GM13977 (cell line): Measurements from ENCODE around the gene FEM1B.

Experiments
- DNase-seq: peaks from one replicate; pipeline ENCODE4 v3.0.0; 2012; ENCODE audit warnings: low spot score
- in situ Hi-C: fragments of 300-500 bp; cut with MboI; formaldehyde crosslinking; loops from one replicate; pipeline ENCODE4 v1.12.0; 2022; ENCODE audit warnings: low sequenced_read_pairs, low pct_unique_long_range_greater_than_20kb, mixed read lengths, inconsistent platforms; ENCODE audit not compliant: unreplicated experiment
- TF ChIP-seq, protein P1 (sequence below): IDR thresholded peaks from 2 replicates; pipeline ENCODE4 v1.5.1; 2012; ENCODE audit warnings: mild to moderate bottlenecking, control low read depth; ENCODE audit not compliant: insufficient read depth; ENCODE audit errors: extremely low read depth, missing control alignments

The FEM1B gene

DNA sequence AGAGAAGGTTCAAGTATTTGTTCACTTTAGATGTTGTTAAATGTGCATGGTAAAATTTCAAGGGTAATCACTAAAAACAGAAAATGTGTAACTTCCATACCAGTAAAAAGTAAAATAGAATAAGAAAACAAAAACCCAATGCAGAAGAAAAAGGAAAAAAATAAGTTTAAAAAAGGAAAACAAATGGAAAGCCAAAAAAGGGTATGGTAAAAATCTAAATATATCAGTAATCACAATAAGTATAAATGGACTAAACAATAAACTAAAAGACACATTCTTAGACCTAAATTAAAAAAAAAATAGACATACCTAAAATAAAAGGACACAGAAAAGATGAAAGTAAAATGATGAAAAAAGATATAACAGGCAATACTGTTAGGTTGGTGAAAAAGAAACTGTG lies 38.5 kb upstream of the FEM1B start:
- DNase-seq, result no peak
- TF ChIP-seq, protein P1, sequence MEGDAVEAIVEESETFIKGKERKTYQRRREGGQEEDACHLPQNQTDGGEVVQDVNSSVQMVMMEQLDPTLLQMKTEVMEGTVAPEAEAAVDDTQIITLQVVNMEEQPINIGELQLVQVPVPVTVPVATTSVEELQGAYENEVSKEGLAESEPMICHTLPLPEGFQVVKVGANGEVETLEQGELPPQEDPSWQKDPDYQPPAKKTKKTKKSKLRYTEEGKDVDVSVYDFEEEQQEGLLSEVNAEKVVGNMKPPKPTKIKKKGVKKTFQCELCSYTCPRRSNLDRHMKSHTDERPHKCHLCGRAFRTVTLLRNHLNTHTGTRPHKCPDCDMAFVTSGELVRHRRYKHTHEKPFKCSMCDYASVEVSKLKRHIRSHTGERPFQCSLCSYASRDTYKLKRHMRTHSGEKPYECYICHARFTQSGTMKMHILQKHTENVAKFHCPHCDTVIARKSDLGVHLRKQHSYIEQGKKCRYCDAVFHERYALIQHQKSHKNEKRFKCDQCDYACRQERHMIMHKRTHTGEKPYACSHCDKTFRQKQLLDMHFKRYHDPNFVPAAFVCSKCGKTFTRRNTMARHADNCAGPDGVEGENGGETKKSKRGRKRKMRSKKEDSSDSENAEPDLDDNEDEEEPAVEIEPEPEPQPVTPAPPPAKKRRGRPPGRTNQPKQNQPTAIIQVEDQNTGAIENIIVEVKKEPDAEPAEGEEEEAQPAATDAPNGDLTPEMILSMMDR, result no peak
- in situ Hi-C loops, result no loop called here

DNA sequence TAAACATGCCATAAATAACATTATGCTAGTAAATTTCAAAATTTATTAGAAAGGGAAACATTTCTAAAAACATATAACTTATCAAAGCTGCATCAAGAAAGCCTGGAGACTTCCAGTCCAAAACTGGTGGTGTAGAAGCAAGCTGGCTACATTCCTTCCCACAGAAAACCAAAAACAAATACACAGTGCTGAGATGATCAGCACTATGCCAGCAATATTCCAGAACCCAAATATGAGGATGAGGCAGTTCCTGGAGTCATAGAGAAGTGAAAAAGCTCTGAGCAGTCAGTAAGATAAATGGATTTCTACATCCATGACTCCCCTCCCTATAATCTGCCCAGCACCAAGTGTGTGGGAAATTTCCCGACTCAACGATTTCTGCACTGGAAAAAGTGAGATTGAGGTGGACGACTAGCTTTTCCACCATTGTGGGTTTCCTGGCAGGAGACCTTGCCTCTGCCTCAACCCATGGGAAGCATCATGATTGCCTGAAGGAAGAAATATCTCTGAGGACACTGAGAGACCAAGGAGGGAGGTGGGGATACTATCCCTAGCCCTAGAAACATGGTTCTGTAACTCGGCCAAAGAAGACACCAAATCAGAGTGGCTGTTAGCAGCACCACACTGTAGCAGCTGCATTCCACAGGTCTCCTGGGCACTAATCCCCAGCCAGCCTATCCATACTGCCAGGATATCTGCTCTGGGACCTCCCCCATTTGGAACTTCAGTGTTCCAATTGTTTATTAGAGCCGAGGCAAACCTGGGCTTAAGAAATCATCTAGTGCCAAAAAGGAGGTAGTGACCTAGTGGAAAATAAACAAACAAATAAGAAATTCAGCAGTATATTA lies 36.2 kb upstream of the FEM1B start:
- in situ Hi-C loops, result no loop called here
- DNase-seq, result no peak
- TF ChIP-seq, protein P1, result no peak

DNA sequence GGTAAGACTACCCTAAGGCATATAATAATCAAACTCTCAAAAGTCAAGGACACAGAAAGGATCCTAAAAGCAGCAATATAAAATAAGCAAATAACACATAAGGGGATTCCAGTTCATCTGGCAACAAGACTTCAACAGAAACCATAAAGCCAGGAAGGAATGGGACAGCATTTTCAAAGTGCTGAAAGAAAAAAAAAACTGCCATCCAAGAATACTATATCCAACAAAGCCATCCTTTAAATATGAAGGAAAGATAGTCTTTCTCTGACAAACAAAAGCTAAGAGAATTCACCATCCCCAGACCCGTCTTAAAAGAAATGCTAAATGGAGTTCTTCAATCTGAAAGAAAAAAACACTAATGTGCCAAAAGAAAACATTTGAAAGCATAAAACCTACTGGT lies 33.3 kb upstream of the FEM1B start:
- no peak for DNase-seq
- TF ChIP-seq, protein P1, result no peak
- in situ Hi-C loops, result no loop called here

DNA sequence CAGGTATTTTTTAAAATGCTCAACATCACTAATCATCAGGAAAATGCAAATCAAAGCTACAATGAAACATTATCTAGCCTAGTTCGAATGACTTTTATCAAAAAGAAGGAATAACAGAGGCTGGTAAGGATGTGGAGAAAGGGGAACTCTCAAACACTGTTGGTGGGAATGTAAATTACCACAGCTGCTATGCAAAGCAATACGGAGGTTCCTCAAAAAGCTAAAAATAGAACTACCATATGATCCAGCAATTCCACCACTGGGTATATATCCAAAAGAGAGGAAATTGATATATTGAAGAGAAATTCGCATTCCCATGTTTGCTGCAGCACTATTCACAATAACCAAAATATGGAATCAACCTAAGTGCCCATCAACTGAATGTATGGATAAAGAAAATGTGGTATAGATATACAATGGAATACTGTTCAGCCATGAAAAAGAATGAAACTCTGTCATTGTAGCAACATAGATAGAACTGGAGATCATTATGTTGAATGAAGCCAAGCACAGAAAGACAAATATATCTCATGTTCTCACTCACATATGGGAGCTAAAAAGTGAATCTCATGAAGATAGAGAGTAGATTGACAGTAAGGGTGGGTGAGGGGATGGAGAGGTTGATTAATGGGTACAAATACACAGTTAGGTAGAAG lies 28.4 kb upstream of the FEM1B start:
- DNase-seq, result no peak
- in situ Hi-C loops, result no loop called here
- TF ChIP-seq, protein P1, result no peak

DNA sequence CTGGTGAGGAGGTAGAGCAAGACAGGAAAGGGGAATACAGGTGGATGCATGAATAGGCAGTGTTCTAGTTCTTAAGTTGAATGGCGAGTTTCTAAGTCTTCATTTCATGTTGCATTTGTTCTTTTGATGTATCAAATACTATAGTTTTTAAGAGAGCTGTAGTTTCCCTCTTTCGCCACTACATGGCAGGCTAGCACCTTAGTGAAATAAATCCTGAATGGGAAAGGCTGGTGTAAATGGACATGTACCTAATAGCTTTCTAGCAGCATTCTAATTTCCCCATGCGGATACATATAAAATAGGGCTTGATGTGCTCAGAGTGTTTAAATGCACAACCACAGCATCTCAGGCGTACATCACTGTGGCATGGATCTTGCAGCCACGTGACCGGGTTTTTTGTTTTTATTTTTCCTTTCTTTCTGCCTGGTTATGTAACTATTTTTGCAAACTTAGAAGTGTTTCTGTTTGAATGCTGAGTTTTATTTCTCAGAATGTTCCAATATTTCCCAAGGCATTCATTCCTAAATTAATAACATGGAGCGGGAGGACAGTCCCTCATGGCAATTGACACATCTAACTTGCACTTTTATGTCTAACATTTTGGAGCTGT lies 24.5 kb upstream of the FEM1B start:
- DNase-seq, result peak; percentile 77
- in situ Hi-C loops, result no loop called here
- TF ChIP-seq, protein P1, result peak; percentile 77

DNA sequence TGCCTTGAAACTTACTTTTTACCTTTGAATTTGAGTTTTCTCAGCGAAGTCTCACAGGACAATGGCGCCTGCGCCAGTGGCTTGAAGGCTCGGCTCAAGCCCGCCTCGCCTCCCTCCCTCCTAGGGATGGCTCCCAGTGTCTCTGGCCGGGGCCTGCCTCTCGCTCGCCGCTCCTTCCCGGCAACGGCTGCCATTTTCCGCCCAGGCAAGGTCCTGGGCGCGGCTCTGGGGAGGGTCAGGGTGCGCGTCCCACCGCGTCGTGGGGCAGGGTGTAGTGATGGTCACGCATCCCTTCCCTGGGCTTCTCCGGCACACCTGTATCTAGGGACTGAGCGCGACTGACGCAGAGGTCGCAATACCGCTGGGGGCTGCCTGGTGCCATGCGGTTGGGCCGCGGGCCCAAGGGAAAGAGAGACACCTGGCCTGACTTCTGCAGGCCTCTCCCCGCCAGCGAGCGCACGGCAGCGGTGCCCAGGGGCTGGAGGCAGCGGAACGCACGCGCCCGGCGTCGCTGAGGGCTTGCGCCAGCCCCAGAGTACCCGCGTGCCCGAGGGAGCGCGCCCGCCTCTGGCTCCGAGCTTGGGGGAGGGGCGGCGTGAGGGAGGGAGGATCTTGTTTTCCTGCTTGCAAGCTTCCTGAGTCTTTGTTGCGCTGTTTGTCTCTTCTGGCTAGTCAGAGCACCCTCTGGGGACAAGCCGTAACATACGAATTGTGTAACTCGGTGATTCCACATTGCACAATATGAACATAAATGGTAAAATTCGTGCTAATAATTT lies 20.7 kb upstream of the FEM1B start:
- TF ChIP-seq, protein P1, result no peak
- in situ Hi-C loops, result no loop called here
- peak; percentile 58 for DNase-seq
